H9 (cell line): ENCODE data around the gene ITPK1. TPM values are rescaled to one million over a fixed set of nuclear protein-coding genes. Genes with fewer than 3 reads are reported as not detected.

Source experiments
- DNase-seq: peaks from one replicate; pipeline ENCODE4 v3.0.0-alpha.2; 2017
- H2AFZ ChIP-seq: one replicate; pipeline ENCODE4 v1.6.1; 2013; ENCODE audit warnings: mild to moderate bottlenecking, low read length, control low read depth, moderate library complexity
- H2AK5ac ChIP-seq: 2 replicates; pipeline ENCODE4 v1.6.1; 2013; ENCODE audit warnings: low read length, control low read depth, mixed read lengths; ENCODE audit not compliant: insufficient read length
- H2BK120ac ChIP-seq: one replicate; pipeline ENCODE4 v1.6.1; 2013; ENCODE audit warnings: low read depth, mild to moderate bottlenecking, low read length, control low read depth, inconsistent platforms; ENCODE audit not compliant: poor library complexity, severe bottlenecking
- H2BK12ac ChIP-seq: 2 replicates; pipeline ENCODE4 v1.6.1; 2013; ENCODE audit warnings: low read length, control low read depth, mixed read lengths, low read depth; ENCODE audit not compliant: insufficient read length
- H2BK15ac ChIP-seq: 2 replicates; pipeline ENCODE4 v1.6.1; 2013; ENCODE audit warnings: low read depth, low read length, control low read depth
- H2BK20ac ChIP-seq: one replicate; pipeline ENCODE4 v1.6.1; 2013; ENCODE audit warnings: low read depth, mild to moderate bottlenecking, low read length, control low read depth, inconsistent platforms; ENCODE audit not compliant: poor library complexity, severe bottlenecking
- H2BK5ac ChIP-seq: 2 replicates; pipeline ENCODE4 v1.6.1; 2013; ENCODE audit warnings: low read length, control low read depth, mixed read lengths; ENCODE audit not compliant: insufficient read length
- H3K14ac ChIP-seq: 2 replicates; pipeline ENCODE4 v1.6.1; 2013; ENCODE audit warnings: low read length, control low read depth; ENCODE audit not compliant: insufficient read depth
- H3K18ac ChIP-seq: 2 replicates; pipeline ENCODE4 v1.6.1; 2013; ENCODE audit warnings: low read depth, mild to moderate bottlenecking, mixed read lengths, low read length, control low read depth; ENCODE audit not compliant: insufficient read length
- H3K23ac ChIP-seq: 2 replicates; pipeline ENCODE4 v1.6.1; 2013; ENCODE audit warnings: low read length, control low read depth, mixed read lengths, low read depth; ENCODE audit not compliant: insufficient read length
- H3K23me2 ChIP-seq: 2 replicates; pipeline ENCODE4 v1.6.1; 2013; ENCODE audit warnings: low read depth, mild to moderate bottlenecking, mixed read lengths, low read length, control low read depth; ENCODE audit not compliant: insufficient read length, poor library complexity, severe bottlenecking
- H3K27ac ChIP-seq: 2 replicates; pipeline ENCODE4 v1.5.1; 2013; ENCODE audit warnings: low read length, control low read depth, mixed read lengths, low read depth; ENCODE audit not compliant: insufficient read length
- H3K27me3 ChIP-seq: 2 replicates; pipeline ENCODE4 v1.6.1; 2013; ENCODE audit warnings: low read length, control low read depth, inconsistent platforms; ENCODE audit not compliant: insufficient read depth
- H3K4ac ChIP-seq: 2 replicates; pipeline ENCODE4 v1.6.1; 2013; ENCODE audit warnings: low read depth, mild to moderate bottlenecking, control low read depth, inconsistent platforms, low read length, moderate library complexity
- H3K4me1 ChIP-seq: 2 replicates; pipeline ENCODE4 v1.6.1; 2013; ENCODE audit warnings: low read length, control low read depth, inconsistent platforms; ENCODE audit not compliant: insufficient read depth
- H3K4me2 ChIP-seq: 2 replicates; pipeline ENCODE4 v1.6.1; 2013; ENCODE audit warnings: low read length, control low read depth, mixed read lengths; ENCODE audit not compliant: insufficient read length, insufficient read depth
- H3K56ac ChIP-seq: 2 replicates; pipeline ENCODE4 v1.6.1; 2013; ENCODE audit warnings: low read depth, mild to moderate bottlenecking, mixed read lengths, low read length, control low read depth; ENCODE audit not compliant: insufficient read length
- H3K79me1 ChIP-seq: 2 replicates; pipeline ENCODE4 v1.6.1; 2013; ENCODE audit warnings: low read depth, mild to moderate bottlenecking, moderate library complexity, low read length, control low read depth, inconsistent platforms; ENCODE audit not compliant: insufficient read depth, poor library complexity, severe bottlenecking
- H3K79me2 ChIP-seq: 2 replicates; pipeline ENCODE4 v1.6.1; 2013; ENCODE audit warnings: low read length, control low read depth, inconsistent platforms; ENCODE audit not compliant: insufficient read depth
- H3K9ac ChIP-seq: 2 replicates; pipeline ENCODE4 v1.6.1; 2013; ENCODE audit warnings: low read length, control low read depth, mixed read lengths; ENCODE audit not compliant: insufficient read length; ENCODE audit errors: extremely low read depth
- H3K9me3 ChIP-seq: one replicate; pipeline ENCODE4 v1.6.1; 2013; ENCODE audit warnings: low read depth, low read length, inconsistent platforms; ENCODE audit not compliant: control insufficient read depth
- H3T11ph ChIP-seq: one replicate; pipeline ENCODE4 v1.6.1; 2013; ENCODE audit warnings: mild to moderate bottlenecking, low read length, control low read depth, inconsistent platforms
- H4K20me1 ChIP-seq: one replicate; pipeline ENCODE4 v1.6.1; 2013; ENCODE audit not compliant: control insufficient read depth, insufficient read length, insufficient read depth
- H4K5ac ChIP-seq: 2 replicates; pipeline ENCODE4 v1.6.1; 2013; ENCODE audit warnings: low read depth, mild to moderate bottlenecking, mixed read lengths, low read length, control low read depth; ENCODE audit not compliant: insufficient read length
- H4K8ac ChIP-seq: replicated peaks from 2 replicates; pipeline ENCODE4 v1.6.1; 2013; ENCODE audit warnings: low read length, control low read depth, mixed read lengths, low read depth; ENCODE audit not compliant: insufficient read length
- H4K91ac ChIP-seq: 2 replicates; pipeline ENCODE4 v1.6.1; 2013; ENCODE audit warnings: low read depth, mild to moderate bottlenecking, moderate library complexity, mixed read lengths, low read length, control low read depth; ENCODE audit not compliant: insufficient read length
- H3K27ac Mint-ChIP-seq, 3 experiments: 2 replicates in 2 of 3; 3 replicates in 1 of 3; pipeline ENCODE4 v1.8.0; 2020 to 2021; ENCODE audit warnings: mixed read lengths in 3 of 3, mild to moderate bottlenecking in 1 of 3, moderate library complexity in 1 of 3
- H3K27me3 Mint-ChIP-seq: 2 replicates; pipeline ENCODE4 v1.8.0; 2021; ENCODE audit warnings: low read depth, mild to moderate bottlenecking, moderate library complexity, mixed read lengths
- H3K36me3 Mint-ChIP-seq, 3 experiments: 2 replicates in 2 of 3; 3 replicates in 1 of 3; pipeline ENCODE4 v1.8.0; 2020 to 2021; ENCODE audit warnings: low read depth in 3 of 3, mixed read lengths in 3 of 3; ENCODE audit not compliant: insufficient read depth in 1 of 3
- H3K4me1 Mint-ChIP-seq, 2 experiments: 2 replicates each; pipeline ENCODE4 v1.8.0; 2020; ENCODE audit warnings: mixed read lengths in 2 of 2
- H3K4me3 Mint-ChIP-seq, 2 experiments: 2 replicates in 1 of 2; 3 replicates in 1 of 2; pipeline ENCODE4 v1.8.0; 2020 to 2021; ENCODE audit warnings: mild to moderate bottlenecking in 2 of 2, mixed read lengths in 2 of 2, moderate library complexity in 1 of 2
- H3K9me3 Mint-ChIP-seq, 2 experiments: 2 replicates in 1 of 2; 3 replicates in 1 of 2; pipeline ENCODE4 v1.8.0; 2020; ENCODE audit warnings: mild to moderate bottlenecking in 2 of 2, mixed read lengths in 2 of 2, moderate library complexity in 1 of 2
- WGBS: extraction: QIAGEN DNeasy Blood & Tissue Kit; methylation state at CpG from one replicate; pipeline ENCODE4 v1.1.7; 2013; ENCODE audit warnings: missing lambda C conversion rate, low lambda C conversion rate, mixed read lengths; ENCODE audit not compliant: insufficient read length; ENCODE audit errors: extremely low coverage; 5-methylcytosine and 5-hydroxymethylcytosine counted together
- total RNA-seq: library from RNA; stranded (reverse); gene quantifications from 2 replicates; pipeline ENCODE4 v1.2.1, GENCODE V29; 2021
- TF ChIP-seq, protein P1 (sequence below): fragments of 200-600 bp; sonication (generic); conservative IDR thresholded peaks from 3 replicates; pipeline ENCODE4 v1.8.0; 2021; ENCODE audit warnings: antibody characterized with exemption, mild to moderate bottlenecking

Gene ITPK1
- total RNA-seq, 1 experiment from 2014 or later, result 92.7 TPM

- WGBS, result no CpG with 5 or more reads among the region's 12 CpGs
- no peak for DNase-seq
- Histone ChIP-seq H3K18ac (no peak overlapping the region), H2AFZ (no peak overlapping the region), H3K27me3 (no peaks in the 10 kb centered on the region), H3K14ac (no peak overlapping the region), H2BK12ac (no peak overlapping the region), H2BK15ac (no peak overlapping the region), H3K9me3 (no peaks in the 10 kb centered on the region), H4K20me1 (no peaks in the 10 kb centered on the region), H3K79me2 (peaks cover 2% of the 10 kb centered on the region; the same call in 1 of the 2 replicates), H4K91ac (no peak overlapping the region), H2AK5ac (no peak overlapping the region), H2BK5ac (no peak overlapping the region), H3K4me2 (no peak overlapping the region), H3K4ac (no peak overlapping the region), H2BK120ac (no peak overlapping the region), H2BK20ac (no peak overlapping the region), H3K23me2 (no peaks in the 10 kb centered on the region), H3K27ac (no peak overlapping the region), H3K4me1 (peaks cover 4% of the 10 kb centered on the region; the same call in 1 of the 2 replicates), H3K9ac (no peak overlapping the region), H3K23ac (no peak overlapping the region), H3T11ph (no peak overlapping the region), H4K8ac (no peak overlapping the region), H3K56ac (no peak overlapping the region), H4K5ac (no peak overlapping the region), H3K79me1 (no peaks in the 10 kb centered on the region)
- peaks cover 0 to 4% (median 2%) of the 10 kb centered on the region in 3 experiments; a peak in 4 of 7 replicates for H3K36me3 Mint-ChIP-seq
- TF ChIP-seq, protein P1, sequence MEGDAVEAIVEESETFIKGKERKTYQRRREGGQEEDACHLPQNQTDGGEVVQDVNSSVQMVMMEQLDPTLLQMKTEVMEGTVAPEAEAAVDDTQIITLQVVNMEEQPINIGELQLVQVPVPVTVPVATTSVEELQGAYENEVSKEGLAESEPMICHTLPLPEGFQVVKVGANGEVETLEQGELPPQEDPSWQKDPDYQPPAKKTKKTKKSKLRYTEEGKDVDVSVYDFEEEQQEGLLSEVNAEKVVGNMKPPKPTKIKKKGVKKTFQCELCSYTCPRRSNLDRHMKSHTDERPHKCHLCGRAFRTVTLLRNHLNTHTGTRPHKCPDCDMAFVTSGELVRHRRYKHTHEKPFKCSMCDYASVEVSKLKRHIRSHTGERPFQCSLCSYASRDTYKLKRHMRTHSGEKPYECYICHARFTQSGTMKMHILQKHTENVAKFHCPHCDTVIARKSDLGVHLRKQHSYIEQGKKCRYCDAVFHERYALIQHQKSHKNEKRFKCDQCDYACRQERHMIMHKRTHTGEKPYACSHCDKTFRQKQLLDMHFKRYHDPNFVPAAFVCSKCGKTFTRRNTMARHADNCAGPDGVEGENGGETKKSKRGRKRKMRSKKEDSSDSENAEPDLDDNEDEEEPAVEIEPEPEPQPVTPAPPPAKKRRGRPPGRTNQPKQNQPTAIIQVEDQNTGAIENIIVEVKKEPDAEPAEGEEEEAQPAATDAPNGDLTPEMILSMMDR, result no peak
- peaks cover 34 to 54% of the 10 kb centered on the region in 2 experiments for H3K4me1 Mint-ChIP-seq
- H3K27ac Mint-ChIP-seq, result peak overlapping the region; percentile 76 to 91 (median 88); a peak in 3 of 7 replicates
- H3K27me3 Mint-ChIP-seq, result no peaks in the 10 kb centered on the region; the same call in 1 of the 2 replicates
- H3K9me3 Mint-ChIP-seq, result no peaks in the 10 kb centered on the region
- H3K4me3 Mint-ChIP-seq, result no peak overlapping the region
Measured at GRCh38 chr14:93023802-93024434, 91.8 kb downstream of the ITPK1 start.
